ENCODE measurements around the gene CAMKV. TPM values are rescaled to one million over a fixed set of nuclear protein-coding genes. Genes with fewer than 3 reads are reported as not detected.

CAMKV gene
- total RNA-seq, 1 experiment from 2014 or later = not detected

- CTCF ChIA-PET = interaction anchor here (0.7 to 11.3 kb wide), 2 partner anchors 59 to 78 kb away, joined by 4 to 143 read pairs; partner anchors contain the start of gene MST1R
- POLR2A ChIA-PET = interaction anchor here (0.6 to 1.5 kb wide), 3 partner anchors 42 to 386 kb away, joined by 3 read pairs; partner anchors contain the start of gene INKA1
Observed at GRCh38 chr3:49845694-49846093, 24.0 kb downstream of the CAMKV start.

GRCh38 chr3:49844464-49845183 lies 25.1 kb downstream of the CAMKV start:
- H3K4me1 Mint-ChIP-seq (ENCODE audit: insufficient read depth, unreplicated experiment) = no peaks in the 10 kb centered on the region
- H3K27me3 Mint-ChIP-seq (ENCODE audit: insufficient read depth, unreplicated experiment) = no peaks in the 10 kb centered on the region
- no TSS peak for BruUV-seq (replicated peaks)

More at GRCh38 chr3:49845694-49846093, 24.0 kb downstream of the CAMKV start:
- no peaks in the 10 kb centered on the region for H3K4me1 Mint-ChIP-seq (ENCODE audit: insufficient read depth, unreplicated experiment)
- no peaks in the 10 kb centered on the region for H3K9me3 Mint-ChIP-seq (ENCODE audit: unreplicated experiment)
- BruUV-seq (replicated peaks) = no TSS peak
- H3K27me3 Mint-ChIP-seq (ENCODE audit: insufficient read depth, unreplicated experiment) = no peaks in the 10 kb centered on the region
- DNase-seq (ENCODE audit: unreplicated experiment) = no peak
- H3K36me3 Mint-ChIP-seq (ENCODE audit: insufficient read depth, unreplicated experiment) = no peaks in the 10 kb centered on the region
- intact Hi-C loops (cut with micrococcal nuclease) = no loop called here
- no peak overlapping the region for H3K27ac Mint-ChIP-seq (ENCODE audit: low read depth, unreplicated experiment)
- no peak overlapping the region for H3K4me3 Mint-ChIP-seq (ENCODE audit: unreplicated experiment)
- TF ChIP-seq CTCF (IDR thresholded peaks at IDR 0.05; ENCODE audit: unreplicated experiment) = no peak

GRCh38 chr3:49842843-49843517 lies 26.7 kb downstream of the CAMKV start:
- POLR2A ChIA-PET = interaction anchor here (0.9 kb wide), 2 partner anchors 39 to 68 kb away, joined by 3 read pairs; no protein-coding TSS in a partner anchor
- no peak overlapping the region for H3K27ac Mint-ChIP-seq (ENCODE audit: low read depth, unreplicated experiment)
- no peak overlapping the region for H3K4me3 Mint-ChIP-seq (ENCODE audit: unreplicated experiment)
- no peaks in the 10 kb centered on the region for H3K36me3 Mint-ChIP-seq (ENCODE audit: insufficient read depth, unreplicated experiment)
- H3K9me3 Mint-ChIP-seq (ENCODE audit: unreplicated experiment) = no peaks in the 10 kb centered on the region
- CTCF ChIA-PET = interaction anchor here (9.9 to 11.3 kb wide), 2 partner anchors 38 to 62 kb away, joined by 143 to 201 read pairs; partner anchors contain the start of genes CDHR4, INKA1 and MST1R
- TF ChIP-seq CTCF (IDR thresholded peaks at IDR 0.05; ENCODE audit: unreplicated experiment) = no peak
- no peaks in the 10 kb centered on the region for H3K27me3 Mint-ChIP-seq (ENCODE audit: insufficient read depth, unreplicated experiment)
- BruUV-seq (replicated peaks) = no TSS peak
- no peaks in the 10 kb centered on the region for H3K4me1 Mint-ChIP-seq (ENCODE audit: insufficient read depth, unreplicated experiment)
- DNase-seq (ENCODE audit: unreplicated experiment) = no peak
- intact Hi-C loops (cut with micrococcal nuclease) = no loop called here

More at GRCh38 chr3:49844464-49845183, 25.1 kb downstream of the CAMKV start:
- Mint-ChIP-seq H3K4me3 (ENCODE audit: unreplicated experiment) (no peak overlapping the region), H3K36me3 (ENCODE audit: insufficient read depth, unreplicated experiment) (no peaks in the 10 kb centered on the region), H3K27ac (ENCODE audit: low read depth, unreplicated experiment) (no peak overlapping the region), H3K9me3 (ENCODE audit: unreplicated experiment) (no peaks in the 10 kb centered on the region)
- intact Hi-C loops (cut with micrococcal nuclease) = no loop called here
- DNase-seq (ENCODE audit: unreplicated experiment) = no peak
- TF ChIP-seq CTCF (IDR thresholded peaks at IDR 0.05; ENCODE audit: unreplicated experiment) = no peak
- ChIA-PET POLR2A (interaction anchor here (0.6 to 0.7 kb wide), 2 partner anchors 48 to 94 kb away, joined by 3 read pairs; no protein-coding TSS in a partner anchor), CTCF (interaction anchor here (0.7 to 11.3 kb wide), 3 partner anchors 12 to 60 kb away, joined by 3 to 143 read pairs (median 3); partner anchors contain the start of genes INKA1, MST1R and TRAIP)

GRCh38 chr3:49841806-49842205 lies 27.9 kb downstream of the CAMKV start:
- ChIA-PET CTCF (interaction anchor here (0.6 to 11.3 kb wide), 8 partner anchors 10 to 88 kb away, joined by 3 to 201 read pairs (median 3); partner anchors contain the start of genes CDHR4, INKA1, MON1A and MST1R), POLR2A (no interaction called here)
- Mint-ChIP-seq H3K27me3 (ENCODE audit: insufficient read depth, unreplicated experiment) (no peaks in the 10 kb centered on the region), H3K27ac (ENCODE audit: low read depth, unreplicated experiment) (no peak overlapping the region), H3K9me3 (ENCODE audit: unreplicated experiment) (no peaks in the 10 kb centered on the region), H3K4me3 (ENCODE audit: unreplicated experiment) (no peak overlapping the region), H3K36me3 (ENCODE audit: insufficient read depth, unreplicated experiment) (no peaks in the 10 kb centered on the region), H3K4me1 (ENCODE audit: insufficient read depth, unreplicated experiment) (no peaks in the 10 kb centered on the region)
- no TSS peak for BruUV-seq (replicated peaks)
- intact Hi-C loops (cut with micrococcal nuclease) = no loop called here
- TF ChIP-seq CTCF (IDR thresholded peaks at IDR 0.05; ENCODE audit: unreplicated experiment) = no peak
- no peak for DNase-seq (ENCODE audit: unreplicated experiment)
